Smooth muscle cell (in vitro differentiated cells): Measurements from ENCODE around the gene CLK4. TPM values are rescaled to one million over a fixed set of nuclear protein-coding genes. Genes with fewer than 3 reads are reported as not detected.

Experiments used
- DNase-seq: peaks from one replicate; lab custom pipeline; 2025; ENCODE audit not compliant: unreplicated experiment; lab: John Stamatoyannopoulos, UW
- H2AFZ ChIP-seq: fragments of 200-600 bp; sonication (generic); 2 replicates; pipeline ENCODE4 v1.6.0; 2016; ENCODE audit warnings: antibody characterized with exemption, low read depth, mild to moderate bottlenecking
- H3F3A ChIP-seq: fragments of 200-600 bp; sonication (generic); 2 replicates; pipeline ENCODE4 v1.6.0; 2017; ENCODE audit warnings: antibody characterized with exemption, low read depth
- H3K27ac ChIP-seq: fragments of 200-600 bp; sonication (generic); 2 replicates; pipeline ENCODE4 v1.5.1; 2016; ENCODE audit warnings: low read depth, mild to moderate bottlenecking
- H3K27me3 ChIP-seq: fragments of 200-600 bp; sonication (generic); 2 replicates; pipeline ENCODE4 v1.6.1; 2016; ENCODE audit warnings: low read depth, mild to moderate bottlenecking
- H3K36me3 ChIP-seq: fragments of 200-600 bp; sonication (generic); 2 replicates; pipeline ENCODE4 v1.5.1; 2016; ENCODE audit warnings: low read depth
- H3K4me1 ChIP-seq: fragments of 200-600 bp; sonication (generic); 2 replicates; pipeline ENCODE4 v1.5.1; 2016; ENCODE audit warnings: low read depth
- H3K4me2 ChIP-seq: fragments of 200-600 bp; sonication (generic); 2 replicates; pipeline ENCODE4 v1.6.0; 2016; ENCODE audit warnings: mild to moderate bottlenecking
- H3K4me3 ChIP-seq: fragments of 200-600 bp; sonication (generic); 2 replicates; pipeline ENCODE4 v1.5.1; 2016; ENCODE audit warnings: mild to moderate bottlenecking
- H3K79me2 ChIP-seq: fragments of 200-600 bp; sonication (generic); 2 replicates; pipeline ENCODE4 v1.6.0; 2016; ENCODE audit warnings: low read depth, mild to moderate bottlenecking
- H3K9ac ChIP-seq: fragments of 200-600 bp; sonication (generic); 2 replicates; pipeline ENCODE4 v1.6.0; 2016; ENCODE audit warnings: low read depth
- H3K9me3 ChIP-seq: fragments of 200-600 bp; sonication (generic); replicated peaks from 2 replicates; pipeline ENCODE4 v1.5.1; 2016; ENCODE audit warnings: low read depth
- H4K20me1 ChIP-seq: fragments of 200-600 bp; sonication (generic); 2 replicates; pipeline ENCODE4 v1.6.0; 2016; ENCODE audit warnings: low read depth
- WGBS: methylation state at CpG from one replicate; pipeline ENCODE4 v1.1.7; 2016; ENCODE audit warnings: low lambda C conversion rate; 5-methylcytosine and 5-hydroxymethylcytosine counted together
- polyA plus RNA-seq: library from polyadenylated mRNA; unstranded; fragments of >200 nt; fragmentation: Nextera tagmentation; extraction: Ambion mirVana; gene quantifications from 2 replicates; pipeline ENCODE4 v1.2.1, GENCODE V29; 2016
- total RNA-seq: library from RNA; depleted of rRNA; stranded (reverse); fragments of >200 nt; gene quantifications from 2 replicates; pipeline ENCODE4 v1.2.3, GENCODE V29; 2014
- TF ChIP-seq, protein P1 (sequence below): fragments of 200-600 bp; sonication (generic); IDR thresholded peaks from 2 replicates; pipeline ENCODE4 v1.5.1; 2017; ENCODE audit warnings: borderline replicate concordance, mild to moderate bottlenecking, antibody characterized with exemption; ENCODE audit not compliant: insufficient read depth, poor library complexity, severe bottlenecking

Gene CLK4
- total and polyA plus RNA-seq, 2 experiments from 2014 or later, result 10.3 to 25.7 TPM

- DNase-seq, result no peak
- 97% methylated on average over 7 of the region's 7 CpGs for WGBS
- no peak overlapping the region for H3K4me3 ChIP-seq
- no peak overlapping the region for H2AFZ ChIP-seq
- H3K79me2 ChIP-seq, result no peaks in the 10 kb centered on the region
- no peak overlapping the region for H3K27ac ChIP-seq
- TF ChIP-seq, protein P1, sequence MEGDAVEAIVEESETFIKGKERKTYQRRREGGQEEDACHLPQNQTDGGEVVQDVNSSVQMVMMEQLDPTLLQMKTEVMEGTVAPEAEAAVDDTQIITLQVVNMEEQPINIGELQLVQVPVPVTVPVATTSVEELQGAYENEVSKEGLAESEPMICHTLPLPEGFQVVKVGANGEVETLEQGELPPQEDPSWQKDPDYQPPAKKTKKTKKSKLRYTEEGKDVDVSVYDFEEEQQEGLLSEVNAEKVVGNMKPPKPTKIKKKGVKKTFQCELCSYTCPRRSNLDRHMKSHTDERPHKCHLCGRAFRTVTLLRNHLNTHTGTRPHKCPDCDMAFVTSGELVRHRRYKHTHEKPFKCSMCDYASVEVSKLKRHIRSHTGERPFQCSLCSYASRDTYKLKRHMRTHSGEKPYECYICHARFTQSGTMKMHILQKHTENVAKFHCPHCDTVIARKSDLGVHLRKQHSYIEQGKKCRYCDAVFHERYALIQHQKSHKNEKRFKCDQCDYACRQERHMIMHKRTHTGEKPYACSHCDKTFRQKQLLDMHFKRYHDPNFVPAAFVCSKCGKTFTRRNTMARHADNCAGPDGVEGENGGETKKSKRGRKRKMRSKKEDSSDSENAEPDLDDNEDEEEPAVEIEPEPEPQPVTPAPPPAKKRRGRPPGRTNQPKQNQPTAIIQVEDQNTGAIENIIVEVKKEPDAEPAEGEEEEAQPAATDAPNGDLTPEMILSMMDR, result no peak
- no peaks in the 10 kb centered on the region for H3K9me3 ChIP-seq
- no peaks in the 10 kb centered on the region for H3K36me3 ChIP-seq
- no peak overlapping the region for H3K4me2 ChIP-seq
- peaks cover 12% of the 10 kb centered on the region for H3K27me3 ChIP-seq
- no peak overlapping the region for H3K9ac ChIP-seq
- no peaks in the 10 kb centered on the region for H4K20me1 ChIP-seq
- H3F3A ChIP-seq, result no peaks in the 10 kb centered on the region
- peaks cover 8% of the 10 kb centered on the region for H3K4me1 ChIP-seq
Measured at GRCh38 chr5:178577944-178578343, 48.9 kb downstream of the CLK4 start.

GRCh38 chr5:178577376-178577839 lies 49.4 kb downstream of the CLK4 start:
- Histone ChIP-seq H4K20me1 (no peaks in the 10 kb centered on the region), H3K36me3 (no peaks in the 10 kb centered on the region), H3K4me1 (peaks cover 8% of the 10 kb centered on the region), H3K4me3 (peak overlapping the region; percentile 49), H3K27me3 (peaks cover 12% of the 10 kb centered on the region), H3K9ac (peak overlapping the region; percentile 28), H3K79me2 (no peaks in the 10 kb centered on the region), H3K4me2 (peak overlapping the region; percentile 94), H3F3A (no peaks in the 10 kb centered on the region), H3K9me3 (no peaks in the 10 kb centered on the region), H2AFZ (peak overlapping the region; percentile 87), H3K27ac (no peak overlapping the region)
- 27% methylated on average over 22 of the region's 31 CpGs for WGBS
- DNase-seq, result no peak
- TF ChIP-seq, protein P1, result no peak

- Histone ChIP-seq H3K4me1 (peaks cover 8% of the 10 kb centered on the region), H3K27ac (no peak overlapping the region), H3K36me3 (no peaks in the 10 kb centered on the region), H3K4me2 (peak overlapping the region; percentile 94), H3K4me3 (peak overlapping the region; percentile 49), H3F3A (no peaks in the 10 kb centered on the region), H3K79me2 (no peaks in the 10 kb centered on the region), H4K20me1 (no peaks in the 10 kb centered on the region), H3K27me3 (peaks cover 12% of the 10 kb centered on the region), H3K9me3 (no peaks in the 10 kb centered on the region), H2AFZ (peak overlapping the region; percentile 87), H3K9ac (peak overlapping the region; percentile 28)
- TF ChIP-seq, protein P1, result no peak
- DNase-seq, result no peak
- WGBS, result 7% methylated on average over 43 of the region's 92 CpGs
Measured at GRCh38 chr5:178576591-178577351, 50.1 kb downstream of the CLK4 start.
